ELR (cell line): Measurements from ENCODE around the gene FAM53B.

Experiments
- DNase-seq: peaks from one replicate; pipeline ENCODE4 v3.0.0-alpha.2; 2015; ENCODE audit warnings: low read depth

FAM53B gene

GRCh38 chr10:124661660-124662180 is 82.5 kb downstream of the FAM53B start:
- DNase-seq: no peak

GRCh38 chr10:124660404-124661125 is 83.6 kb downstream of the FAM53B start:
- DNase-seq: no peak

GRCh38 chr10:124659380-124659779 is 84.8 kb downstream of the FAM53B start:
- DNase-seq: no peak

GRCh38 chr10:124658591-124659242 is 85.5 kb downstream of the FAM53B start:
- no peak for DNase-seq

GRCh38 chr10:124657806-124658205 is 86.4 kb downstream of the FAM53B start:
- no peak for DNase-seq

- no peak for DNase-seq
Observed at GRCh38 chr10:124656541-124656940, 87.6 kb downstream of the FAM53B start.

- no peak for DNase-seq
Observed at GRCh38 chr10:124656113-124656490, 88.1 kb downstream of the FAM53B start.

GRCh38 chr10:124655191-124656112 is 88.7 kb downstream of the FAM53B start:
- no peak for DNase-seq

GRCh38 chr10:124654686-124655085 is 89.5 kb downstream of the FAM53B start:
- DNase-seq: no peak

GRCh38 chr10:124653811-124654651 is 90.1 kb downstream of the FAM53B start:
- no peak for DNase-seq

- no peak for DNase-seq
Observed at GRCh38 chr10:124653311-124653710, 90.9 kb downstream of the FAM53B start.

- DNase-seq: no peak
Observed at GRCh38 chr10:124652701-124653100, 91.5 kb downstream of the FAM53B start.

- DNase-seq: no peak
Observed at GRCh38 chr10:124652200-124652599, 92.0 kb downstream of the FAM53B start.

- DNase-seq: no peak
Observed at GRCh38 chr10:124651402-124651891, 92.7 kb downstream of the FAM53B start.

GRCh38 chr10:124650820-124651401 is 93.3 kb downstream of the FAM53B start:
- DNase-seq: no peak

- no peak for DNase-seq
Observed at GRCh38 chr10:124650263-124650662, 93.9 kb downstream of the FAM53B start.

GRCh38 chr10:124649214-124649613 is 95.0 kb downstream of the FAM53B start:
- DNase-seq: no peak

- DNase-seq: no peak
Observed at GRCh38 chr10:124648738-124649137, 95.4 kb downstream of the FAM53B start.

- no peak for DNase-seq
Observed at GRCh38 chr10:124648131-124648475, 96.1 kb downstream of the FAM53B start.

- DNase-seq: peak; percentile 69
Observed at GRCh38 chr10:124647421-124648130, 96.6 kb downstream of the FAM53B start.
